ENCODE measurements around the gene CTDSPL.

CTDSPL gene

DNA sequence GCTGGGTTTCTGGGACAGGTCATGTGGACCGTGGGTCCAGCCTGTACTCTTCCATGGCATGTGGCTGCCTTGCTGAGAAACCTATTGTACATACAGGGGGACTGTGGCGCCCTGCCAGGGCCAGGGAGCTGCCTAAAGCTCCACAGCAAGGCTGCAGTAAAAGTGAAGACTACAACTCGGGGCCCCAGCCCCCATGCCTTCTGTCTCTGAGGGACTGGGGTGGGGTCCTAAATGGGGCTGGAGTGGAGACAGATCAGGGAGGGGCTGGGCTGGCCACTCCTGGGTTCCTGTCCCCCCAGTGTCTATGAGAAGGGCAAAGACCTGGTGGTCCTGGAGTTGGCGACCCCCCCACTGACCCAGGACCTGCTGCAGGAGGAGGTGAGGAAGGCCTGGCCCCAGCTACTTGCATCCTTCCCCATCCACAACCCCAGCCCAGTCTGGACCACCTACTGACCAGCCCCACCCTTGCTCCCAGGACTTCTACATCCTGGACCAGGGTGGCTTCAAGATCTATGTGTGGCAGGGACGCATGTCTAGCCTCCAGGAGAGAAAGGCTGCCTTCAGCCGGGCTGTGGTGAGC lies 136.2 kb downstream of the CTDSPL start:
- no peak for DNase-seq (ENCODE audit: low read depth in 2 of 3, low spot score in 2 of 3)

DNA sequence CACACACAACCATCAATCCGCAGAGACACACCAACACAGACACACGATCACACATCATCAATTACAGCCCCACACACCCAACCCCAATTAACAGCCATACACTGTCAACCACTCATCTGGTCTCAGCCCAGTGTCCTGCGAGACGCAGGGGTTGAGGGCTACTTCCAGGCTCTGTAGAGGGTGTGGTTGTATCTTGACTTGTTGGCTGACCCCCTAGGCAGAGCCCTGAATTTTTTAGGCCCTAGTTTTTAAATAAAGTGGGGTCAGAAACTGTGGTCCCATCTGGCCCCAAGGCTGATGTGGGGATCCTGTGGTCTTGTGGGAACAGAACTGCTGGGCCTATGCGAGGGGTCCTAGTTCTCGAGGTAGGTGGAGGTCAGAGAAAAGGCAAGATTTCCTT lies 138.2 kb downstream of the CTDSPL start:
- DNase-seq (ENCODE audit: low read depth in 2 of 3, low spot score in 2 of 3): no peak

DNA sequence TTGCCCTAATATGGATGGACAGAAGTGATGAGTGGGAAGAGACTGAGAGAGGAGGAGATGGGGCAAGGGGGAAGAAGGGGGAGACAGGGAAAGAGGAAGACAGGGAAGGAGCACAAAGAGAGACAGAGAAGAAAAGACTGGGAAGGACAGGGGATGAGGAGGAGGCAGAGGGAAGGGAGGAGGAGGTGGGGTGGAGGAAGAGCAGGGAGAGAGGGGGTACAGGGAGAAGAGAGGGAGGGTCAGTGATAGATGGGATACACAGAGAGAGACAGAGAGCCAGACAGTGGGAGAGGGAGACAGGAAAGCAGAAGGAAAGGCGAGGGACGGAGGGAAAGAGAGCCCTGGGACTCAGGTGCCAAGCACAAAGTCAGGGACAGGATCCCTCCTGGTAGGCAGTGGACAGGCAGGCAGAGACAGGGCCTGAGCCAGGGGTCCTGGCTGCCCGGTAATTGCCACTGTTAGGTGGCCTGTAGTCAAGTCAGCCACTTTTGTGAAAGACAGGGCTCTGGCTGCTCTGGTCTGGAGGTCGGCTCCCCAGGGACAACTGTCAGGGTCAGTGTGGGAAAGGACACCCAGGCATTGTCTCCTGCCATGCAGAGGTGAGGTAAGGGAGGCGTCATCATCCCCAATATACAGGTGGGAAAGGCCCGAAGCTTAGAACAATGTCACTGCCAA lies 138.7 kb downstream of the CTDSPL start:
- DNase-seq (ENCODE audit: low read depth in 2 of 3, low spot score in 2 of 3): no peak

DNA sequence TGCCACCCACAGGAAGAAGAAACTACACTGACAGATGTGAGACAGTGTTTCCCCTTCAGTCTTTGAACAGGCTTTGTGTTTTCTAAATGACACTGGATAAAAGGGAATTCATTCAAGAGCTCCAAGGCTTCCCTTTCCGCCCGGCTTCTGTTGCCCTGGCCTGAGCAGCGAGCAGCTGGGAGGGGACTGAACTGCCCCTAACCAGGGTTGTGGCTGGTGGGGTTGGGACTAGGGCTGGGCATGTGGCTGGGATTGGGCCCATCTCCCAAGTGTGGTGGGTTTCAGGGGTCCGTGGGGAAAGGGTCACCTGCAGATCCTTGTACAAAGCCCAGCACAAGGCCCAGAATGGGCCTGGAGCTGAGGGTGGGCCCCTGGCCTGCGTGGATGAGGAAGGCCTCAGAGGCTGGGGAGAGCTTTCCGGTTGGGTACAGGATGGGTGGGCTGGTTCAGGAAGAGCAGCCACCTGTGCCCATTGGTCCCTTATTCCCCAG lies 139.3 kb downstream of the CTDSPL start:
- DNase-seq (ENCODE audit: low read depth in 2 of 3, low spot score in 2 of 3): no peak

DNA sequence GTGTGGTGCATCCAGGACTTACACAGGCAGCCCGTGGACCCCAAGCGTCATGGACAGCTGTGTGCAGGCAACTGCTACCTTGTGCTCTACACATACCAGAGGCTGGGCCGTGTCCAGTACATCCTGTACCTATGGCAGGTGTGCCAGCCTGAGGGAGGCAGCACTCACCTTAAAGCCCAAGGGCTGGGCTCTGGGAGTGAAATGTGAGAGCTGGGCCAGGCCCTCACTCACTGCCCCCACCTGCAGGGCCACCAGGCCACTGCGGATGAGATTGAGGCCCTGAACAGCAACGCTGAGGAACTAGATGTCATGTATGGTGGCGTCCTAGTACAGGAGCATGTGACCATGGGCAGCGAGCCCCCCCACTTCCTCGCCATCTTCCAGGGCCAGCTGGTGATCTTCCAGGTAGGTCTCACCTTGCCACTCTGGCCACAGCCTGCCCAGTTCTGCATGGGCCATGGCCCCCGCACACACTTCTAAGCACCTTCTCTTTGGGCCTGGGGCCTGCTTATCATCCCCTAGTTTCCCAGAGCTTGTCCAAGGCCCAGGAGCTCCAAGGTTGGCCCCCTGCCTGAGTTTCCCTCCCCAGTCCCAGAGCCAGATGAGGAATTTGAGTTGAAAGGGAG lies 139.9 kb downstream of the CTDSPL start:
- DNase-seq (ENCODE audit: low read depth in 2 of 3, low spot score in 2 of 3): no peak

GRCh38 chr3:38002291-38002876 lies 140.7 kb downstream of the CTDSPL start:
- no peak for DNase-seq (ENCODE audit: low read depth in 2 of 3, low spot score in 2 of 3)

DNA sequence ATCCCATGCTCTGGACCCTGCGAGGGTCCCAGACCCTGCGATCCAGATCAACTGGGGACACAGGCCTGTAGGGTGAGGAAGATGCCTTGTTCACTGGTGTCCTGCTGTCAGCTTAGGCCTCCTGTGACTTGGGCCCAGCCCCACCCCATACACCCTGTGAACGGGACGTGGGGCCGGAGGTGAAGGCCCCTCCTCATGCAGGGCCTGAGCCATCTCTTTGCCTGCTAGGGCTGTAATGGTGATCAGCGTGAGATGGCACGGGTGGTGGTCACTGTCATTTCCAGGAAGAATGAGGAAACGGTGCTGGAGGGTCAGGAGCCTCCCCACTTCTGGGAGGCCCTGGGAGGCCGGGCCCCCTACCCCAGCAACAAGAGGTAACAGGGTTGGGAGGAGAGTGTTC lies 141.3 kb downstream of the CTDSPL start:
- no peak for DNase-seq (ENCODE audit: low read depth in 2 of 3, low spot score in 2 of 3)

DNA sequence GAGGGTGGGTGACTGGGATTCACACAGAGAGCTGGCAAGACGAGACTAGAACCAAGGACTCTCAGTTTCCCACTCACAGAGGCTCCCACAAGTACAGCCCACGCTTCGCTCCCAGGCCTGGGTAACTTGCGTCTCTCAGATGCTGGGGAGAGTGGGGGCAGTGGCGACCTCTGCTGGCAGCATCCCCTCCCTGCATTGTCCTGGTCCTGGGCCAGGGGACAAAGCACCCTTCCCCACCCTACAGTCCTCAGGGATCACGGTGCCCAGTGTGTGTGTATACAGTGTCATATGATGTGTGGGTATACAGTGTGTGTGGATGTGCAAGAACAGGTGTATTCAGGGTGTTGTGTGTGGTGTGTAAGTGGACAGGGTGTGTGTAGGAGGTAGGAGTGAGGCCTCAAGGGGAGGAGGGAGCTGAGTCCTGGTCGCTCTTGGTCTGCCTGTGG lies 141.7 kb downstream of the CTDSPL start:
- DNase-seq (ENCODE audit: low read depth in 2 of 3, low spot score in 2 of 3): peak in 1 of 3 experiments; percentile 36

- no peak for DNase-seq (ENCODE audit: low read depth in 2 of 3, low spot score in 2 of 3)
Observed at GRCh38 chr3:38003817-38004414, 142.2 kb downstream of the CTDSPL start.

DNA sequence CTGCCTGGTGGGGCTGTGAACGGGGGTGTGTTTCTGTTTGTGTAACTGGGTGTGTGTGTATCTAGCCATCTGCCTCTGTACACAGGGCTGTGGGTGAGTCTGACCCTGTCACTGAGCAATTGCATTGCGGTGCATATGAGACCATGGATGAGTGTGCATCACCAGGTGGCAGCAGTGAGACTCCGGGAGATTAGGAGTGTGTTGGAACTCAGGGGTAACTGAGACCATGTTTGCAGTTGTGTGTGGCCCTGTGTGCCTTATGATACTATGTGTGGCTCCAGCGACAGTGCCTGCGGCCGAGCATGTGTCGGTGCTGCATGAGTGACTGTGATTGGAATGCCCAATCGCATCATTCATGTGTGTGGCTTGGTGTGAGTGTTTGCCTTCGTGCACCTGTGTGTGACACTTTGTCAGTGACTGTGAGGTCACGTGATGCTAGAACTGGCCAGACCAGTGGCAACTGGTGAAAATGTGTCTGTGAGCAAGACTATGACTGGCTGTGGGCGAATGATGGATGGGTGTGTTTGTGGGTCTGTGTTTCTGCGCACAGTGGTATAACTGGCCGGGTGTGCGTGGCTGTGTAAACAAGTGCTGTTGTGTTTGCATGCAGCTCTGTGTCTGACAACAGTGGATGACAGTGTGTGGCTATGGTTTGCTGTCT lies 142.9 kb downstream of the CTDSPL start:
- DNase-seq (ENCODE audit: low read depth in 2 of 3, low spot score in 2 of 3): no peak

DNA sequence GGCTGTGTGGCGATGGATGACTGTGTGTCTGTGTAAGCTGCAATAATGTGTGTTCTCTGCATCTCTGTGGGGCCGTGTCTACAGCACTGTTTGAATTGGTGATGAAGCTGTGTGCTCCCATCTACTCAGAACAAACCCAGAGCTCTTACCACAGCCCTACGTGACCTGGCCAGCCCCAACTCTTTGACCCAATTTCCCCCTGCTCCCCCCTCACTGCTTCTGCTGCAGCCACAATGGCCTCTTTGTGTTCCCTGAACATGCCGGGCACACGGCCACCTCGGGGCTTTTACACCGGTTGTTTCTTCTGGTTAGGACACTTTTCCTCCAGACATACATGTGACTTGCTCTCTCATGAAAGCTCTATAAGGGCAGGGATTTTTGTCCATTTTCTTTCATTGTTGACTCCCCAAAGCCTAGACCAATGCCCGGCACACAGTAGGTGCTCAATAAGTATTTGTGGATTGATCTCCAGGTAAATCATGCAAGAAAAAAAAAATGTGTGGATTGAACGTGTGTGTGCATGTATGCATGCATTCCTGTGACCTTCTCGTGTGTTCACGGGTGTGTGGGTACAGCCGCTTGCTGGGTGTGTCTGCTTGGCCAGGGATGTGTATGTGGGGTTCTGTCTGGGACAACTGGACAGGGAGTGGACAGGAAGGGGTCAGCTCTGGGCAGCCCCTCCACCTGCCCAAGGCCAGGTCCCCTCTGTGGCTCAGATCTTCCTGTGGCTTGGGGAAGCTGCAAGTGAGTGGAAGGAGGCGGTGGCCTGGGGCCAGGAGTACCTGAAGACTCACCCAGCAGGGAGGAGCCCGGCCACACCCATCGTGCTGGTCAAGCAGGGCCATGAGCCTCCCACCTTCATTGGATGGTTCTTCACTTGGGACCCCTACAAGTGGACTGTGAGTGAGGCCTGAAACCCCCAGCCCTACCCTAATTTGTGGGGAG lies 143.7 kb downstream of the CTDSPL start:
- DNase-seq (ENCODE audit: low read depth in 2 of 3, low spot score in 2 of 3): no peak

- no peak for DNase-seq (ENCODE audit: low read depth in 2 of 3, low spot score in 2 of 3)
Observed at GRCh38 chr3:38006031-38006430, 144.4 kb downstream of the CTDSPL start.

GRCh38 chr3:38006445-38006995 lies 144.8 kb downstream of the CTDSPL start:
- DNase-seq (ENCODE audit: low read depth in 2 of 3, low spot score in 2 of 3): no peak

DNA sequence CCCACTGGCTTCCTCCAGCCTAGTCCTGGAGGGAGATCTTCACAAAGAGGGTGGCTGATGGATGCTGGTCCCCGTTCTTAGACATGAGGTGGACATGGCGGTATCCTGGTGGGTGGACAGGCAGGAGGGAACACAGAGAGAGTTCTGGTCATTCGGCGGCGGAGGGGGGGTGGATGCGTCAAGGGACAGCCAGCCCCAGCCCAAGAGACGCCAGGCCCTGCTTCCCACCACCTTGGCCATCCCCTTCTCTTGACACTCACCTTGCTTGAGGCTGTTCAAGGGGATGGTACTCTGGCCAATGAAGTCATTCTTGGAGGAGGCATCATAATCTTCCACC lies 146.0 kb downstream of the CTDSPL start:
- no peak for DNase-seq (ENCODE audit: low read depth in 2 of 3, low spot score in 2 of 3)

DNA sequence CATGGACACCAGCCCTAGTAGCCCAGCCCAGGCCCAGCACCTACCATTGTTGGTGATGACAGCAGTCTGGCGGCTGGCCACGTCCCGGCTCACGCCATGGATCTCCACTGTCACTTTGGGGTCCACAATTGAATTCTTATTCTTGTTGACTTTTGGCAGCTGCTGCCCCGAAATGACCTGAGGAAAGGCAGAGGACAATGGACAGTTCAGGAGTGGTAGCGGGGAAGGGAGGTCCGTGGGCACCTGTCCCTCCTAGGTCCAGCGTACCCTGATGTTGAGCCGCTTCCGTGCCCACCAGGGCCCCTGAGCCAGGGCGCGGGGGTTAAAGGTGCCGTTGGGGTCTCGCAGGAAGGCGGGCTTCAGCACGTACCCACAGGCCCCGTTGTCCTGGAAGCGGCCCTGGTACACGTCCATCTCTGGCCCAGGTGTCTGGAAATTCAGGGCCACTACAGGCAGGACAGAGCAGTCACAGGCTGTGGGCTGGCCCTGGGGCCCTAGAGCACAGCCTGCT lies 146.6 kb downstream of the CTDSPL start:
- no peak for DNase-seq (ENCODE audit: low read depth in 2 of 3, low spot score in 2 of 3)

- DNase-seq (ENCODE audit: low read depth in 2 of 3, low spot score in 2 of 3): no peak
Observed at GRCh38 chr3:38008971-38009580, 147.4 kb downstream of the CTDSPL start.

DNA sequence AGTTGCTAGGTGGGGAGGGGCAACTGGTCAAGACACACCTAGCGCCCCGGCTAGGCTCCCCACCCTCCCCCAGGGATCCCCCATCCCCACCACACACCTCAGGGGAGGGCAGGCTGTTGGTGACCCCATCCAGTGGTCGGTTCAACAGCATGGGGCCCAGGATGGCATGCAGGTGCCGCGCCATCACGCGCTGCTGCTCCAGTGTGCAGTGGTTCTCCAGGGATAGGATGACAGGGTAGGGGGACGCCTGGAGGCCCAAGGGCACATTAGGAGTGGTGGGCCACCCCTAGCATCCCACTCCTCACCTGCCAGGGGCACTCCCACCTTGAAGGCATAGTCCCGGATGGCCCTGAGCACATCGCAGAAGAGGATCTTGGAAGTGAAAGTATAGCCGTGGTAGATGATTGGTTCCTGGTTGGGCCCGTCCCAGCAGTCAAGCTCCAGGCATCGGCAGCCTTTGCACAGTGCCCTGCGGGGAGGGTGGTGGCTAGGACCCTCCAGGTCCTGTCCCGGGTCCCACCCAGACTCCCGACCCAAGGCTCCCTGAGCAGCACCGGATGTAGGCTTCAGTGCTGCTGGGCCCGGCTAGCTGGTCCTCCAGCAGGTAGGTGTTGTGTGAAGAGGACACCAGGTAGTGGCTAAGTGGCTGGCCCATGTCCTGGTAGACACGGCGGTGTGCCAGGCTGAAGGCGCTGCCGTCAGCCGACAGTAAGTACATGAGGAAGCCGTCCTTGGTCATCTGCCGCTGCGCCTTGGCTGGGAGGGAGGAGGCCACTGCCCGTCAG lies 148.3 kb downstream of the CTDSPL start:
- DNase-seq (ENCODE audit: low read depth in 2 of 3, low spot score in 2 of 3): no peak

GRCh38 chr3:38011111-38011510 lies 149.4 kb downstream of the CTDSPL start:
- DNase-seq (ENCODE audit: low read depth in 2 of 3, low spot score in 2 of 3): no peak
